ENCODE data around the gene PITPNC1. TPM values are rescaled to one million over a fixed set of nuclear protein-coding genes. Genes with fewer than 3 reads are reported as not detected.
A peak's percentile ranks its signal among the peaks of the same experiment; 100 is the strongest.
"Not testable (repeated sequence)": the region's sequence is repeated elsewhere in the genome, so short reads cannot be mapped to it uniquely, and the experiment has no call there.

The PITPNC1 gene
- total and polyA plus RNA-seq, 2 of the 13 experiments (the other 11 are each of a cell fraction or from before 2014, with no cell fraction given), result 4.1 to 5.7 TPM

DNA sequence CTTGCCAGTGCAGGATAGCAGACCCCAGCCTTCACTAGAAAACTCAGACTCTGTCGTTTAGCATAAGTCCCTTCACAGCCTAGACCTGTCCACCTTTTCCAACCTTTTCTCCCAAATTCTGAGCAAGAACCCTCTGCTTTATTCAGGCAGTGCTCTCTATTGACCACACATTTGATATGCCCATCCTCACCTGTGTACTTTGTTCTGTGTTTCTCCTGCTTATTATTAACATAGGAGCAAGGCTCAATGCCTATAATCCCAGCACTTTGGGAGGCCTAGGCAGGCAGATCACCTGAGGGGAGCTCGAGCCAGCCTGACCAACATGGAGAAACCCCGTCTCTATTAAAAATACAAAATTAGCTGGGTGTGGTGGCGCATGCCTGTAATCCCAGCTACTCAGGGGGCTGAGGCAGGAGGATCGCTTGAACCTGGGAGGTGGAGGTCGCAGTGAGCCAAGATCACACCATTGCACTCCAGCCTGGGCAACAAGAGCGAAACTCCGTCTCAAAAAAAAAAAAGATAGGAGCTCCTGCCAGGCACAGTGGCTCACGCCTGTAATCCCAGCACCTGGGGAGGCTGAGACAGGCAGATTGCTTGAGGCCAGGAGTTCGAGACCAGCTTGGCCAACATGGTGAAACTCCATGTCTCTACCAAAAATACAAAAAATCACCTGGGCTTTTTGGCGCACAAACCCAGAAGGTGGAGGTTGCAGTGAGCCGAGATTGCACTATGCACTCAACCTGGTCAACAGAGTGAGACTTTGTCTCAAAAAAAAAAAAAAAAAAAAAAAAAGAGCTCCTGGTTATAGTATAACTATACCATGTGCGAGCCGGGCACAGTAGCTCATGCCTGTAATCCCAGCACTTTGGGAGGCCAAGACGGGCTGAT, 350.3 kb downstream of the PITPNC1 start (continued):
- 0 out of 2 replicates have a peak, but pooled peaks have one; percentile 4 for TF ChIP-seq GABPB1 (CRISPR knock-in tag; IDR thresholded peaks at IDR 0.05)
- TF ChIP-seq ZMYM2 (CRISPR knock-in tag; IDR thresholded peaks at IDR 0.05), result peak; percentile 31; the same call in 1 of the 2 replicates
- TF ChIP-seq DPF2 (CRISPR knock-in tag; IDR thresholded peaks at IDR 0.05; ENCODE audit: borderline replicate concordance, low read depth), result 0 out of 2 replicates have a peak, but pooled peaks have one; percentile 12
- TF ChIP-seq, protein P1, sequence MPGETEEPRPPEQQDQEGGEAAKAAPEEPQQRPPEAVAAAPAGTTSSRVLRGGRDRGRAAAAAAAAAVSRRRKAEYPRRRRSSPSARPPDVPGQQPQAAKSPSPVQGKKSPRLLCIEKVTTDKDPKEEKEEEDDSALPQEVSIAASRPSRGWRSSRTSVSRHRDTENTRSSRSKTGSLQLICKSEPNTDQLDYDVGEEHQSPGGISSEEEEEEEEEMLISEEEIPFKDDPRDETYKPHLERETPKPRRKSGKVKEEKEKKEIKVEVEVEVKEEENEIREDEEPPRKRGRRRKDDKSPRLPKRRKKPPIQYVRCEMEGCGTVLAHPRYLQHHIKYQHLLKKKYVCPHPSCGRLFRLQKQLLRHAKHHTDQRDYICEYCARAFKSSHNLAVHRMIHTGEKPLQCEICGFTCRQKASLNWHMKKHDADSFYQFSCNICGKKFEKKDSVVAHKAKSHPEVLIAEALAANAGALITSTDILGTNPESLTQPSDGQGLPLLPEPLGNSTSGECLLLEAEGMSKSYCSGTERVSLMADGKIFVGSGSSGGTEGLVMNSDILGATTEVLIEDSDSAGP (CRISPR knock-in tag; IDR thresholded peaks at IDR 0.05; ENCODE audit: borderline replicate concordance), result peak; percentile 25; the same call in 1 of the 2 replicates
- TF ChIP-seq, protein P2, sequence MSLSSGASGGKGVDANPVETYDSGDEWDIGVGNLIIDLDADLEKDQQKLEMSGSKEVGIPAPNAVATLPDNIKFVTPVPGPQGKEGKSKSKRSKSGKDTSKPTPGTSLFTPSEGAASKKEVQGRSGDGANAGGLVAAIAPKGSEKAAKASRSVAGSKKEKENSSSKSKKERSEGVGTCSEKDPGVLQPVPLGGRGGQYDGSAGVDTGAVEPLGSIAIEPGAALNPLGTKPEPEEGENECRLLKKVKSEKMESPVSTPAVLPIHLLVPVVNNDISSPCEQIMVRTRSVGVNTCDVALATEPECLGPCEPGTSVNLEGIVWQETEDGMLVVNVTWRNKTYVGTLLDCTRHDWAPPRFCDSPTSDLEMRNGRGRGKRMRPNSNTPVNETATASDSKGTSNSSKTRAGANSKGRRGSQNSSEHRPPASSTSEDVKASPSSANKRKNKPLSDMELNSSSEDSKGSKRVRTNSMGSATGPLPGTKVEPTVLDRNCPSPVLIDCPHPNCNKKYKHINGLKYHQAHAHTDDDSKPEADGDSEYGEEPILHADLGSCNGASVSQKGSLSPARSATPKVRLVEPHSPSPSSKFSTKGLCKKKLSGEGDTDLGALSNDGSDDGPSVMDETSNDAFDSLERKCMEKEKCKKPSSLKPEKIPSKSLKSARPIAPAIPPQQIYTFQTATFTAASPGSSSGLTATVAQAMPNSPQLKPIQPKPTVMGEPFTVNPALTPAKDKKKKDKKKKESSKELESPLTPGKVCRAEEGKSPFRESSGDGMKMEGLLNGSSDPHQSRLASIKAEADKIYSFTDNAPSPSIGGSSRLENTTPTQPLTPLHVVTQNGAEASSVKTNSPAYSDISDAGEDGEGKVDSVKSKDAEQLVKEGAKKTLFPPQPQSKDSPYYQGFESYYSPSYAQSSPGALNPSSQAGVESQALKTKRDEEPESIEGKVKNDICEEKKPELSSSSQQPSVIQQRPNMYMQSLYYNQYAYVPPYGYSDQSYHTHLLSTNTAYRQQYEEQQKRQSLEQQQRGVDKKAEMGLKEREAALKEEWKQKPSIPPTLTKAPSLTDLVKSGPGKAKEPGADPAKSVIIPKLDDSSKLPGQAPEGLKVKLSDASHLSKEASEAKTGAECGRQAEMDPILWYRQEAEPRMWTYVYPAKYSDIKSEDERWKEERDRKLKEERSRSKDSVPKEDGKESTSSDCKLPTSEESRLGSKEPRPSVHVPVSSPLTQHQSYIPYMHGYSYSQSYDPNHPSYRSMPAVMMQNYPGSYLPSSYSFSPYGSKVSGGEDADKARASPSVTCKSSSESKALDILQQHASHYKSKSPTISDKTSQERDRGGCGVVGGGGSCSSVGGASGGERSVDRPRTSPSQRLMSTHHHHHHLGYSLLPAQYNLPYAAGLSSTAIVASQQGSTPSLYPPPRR (CRISPR knock-in tag; IDR thresholded peaks at IDR 0.05; ENCODE audit: borderline replicate concordance), result 0 out of 2 replicates have a peak, but pooled peaks have one; percentile 31
- peak; percentile 33 to 45; a peak in 1 of 4 replicates for TF ChIP-seq POLR2A (IDR thresholded peaks at IDR 0.05; ENCODE audit: insufficient read depth in 1 of 2, low read depth in 2 of 2, low read length in 2 of 2)
- TF ChIP-seq, protein P3, sequence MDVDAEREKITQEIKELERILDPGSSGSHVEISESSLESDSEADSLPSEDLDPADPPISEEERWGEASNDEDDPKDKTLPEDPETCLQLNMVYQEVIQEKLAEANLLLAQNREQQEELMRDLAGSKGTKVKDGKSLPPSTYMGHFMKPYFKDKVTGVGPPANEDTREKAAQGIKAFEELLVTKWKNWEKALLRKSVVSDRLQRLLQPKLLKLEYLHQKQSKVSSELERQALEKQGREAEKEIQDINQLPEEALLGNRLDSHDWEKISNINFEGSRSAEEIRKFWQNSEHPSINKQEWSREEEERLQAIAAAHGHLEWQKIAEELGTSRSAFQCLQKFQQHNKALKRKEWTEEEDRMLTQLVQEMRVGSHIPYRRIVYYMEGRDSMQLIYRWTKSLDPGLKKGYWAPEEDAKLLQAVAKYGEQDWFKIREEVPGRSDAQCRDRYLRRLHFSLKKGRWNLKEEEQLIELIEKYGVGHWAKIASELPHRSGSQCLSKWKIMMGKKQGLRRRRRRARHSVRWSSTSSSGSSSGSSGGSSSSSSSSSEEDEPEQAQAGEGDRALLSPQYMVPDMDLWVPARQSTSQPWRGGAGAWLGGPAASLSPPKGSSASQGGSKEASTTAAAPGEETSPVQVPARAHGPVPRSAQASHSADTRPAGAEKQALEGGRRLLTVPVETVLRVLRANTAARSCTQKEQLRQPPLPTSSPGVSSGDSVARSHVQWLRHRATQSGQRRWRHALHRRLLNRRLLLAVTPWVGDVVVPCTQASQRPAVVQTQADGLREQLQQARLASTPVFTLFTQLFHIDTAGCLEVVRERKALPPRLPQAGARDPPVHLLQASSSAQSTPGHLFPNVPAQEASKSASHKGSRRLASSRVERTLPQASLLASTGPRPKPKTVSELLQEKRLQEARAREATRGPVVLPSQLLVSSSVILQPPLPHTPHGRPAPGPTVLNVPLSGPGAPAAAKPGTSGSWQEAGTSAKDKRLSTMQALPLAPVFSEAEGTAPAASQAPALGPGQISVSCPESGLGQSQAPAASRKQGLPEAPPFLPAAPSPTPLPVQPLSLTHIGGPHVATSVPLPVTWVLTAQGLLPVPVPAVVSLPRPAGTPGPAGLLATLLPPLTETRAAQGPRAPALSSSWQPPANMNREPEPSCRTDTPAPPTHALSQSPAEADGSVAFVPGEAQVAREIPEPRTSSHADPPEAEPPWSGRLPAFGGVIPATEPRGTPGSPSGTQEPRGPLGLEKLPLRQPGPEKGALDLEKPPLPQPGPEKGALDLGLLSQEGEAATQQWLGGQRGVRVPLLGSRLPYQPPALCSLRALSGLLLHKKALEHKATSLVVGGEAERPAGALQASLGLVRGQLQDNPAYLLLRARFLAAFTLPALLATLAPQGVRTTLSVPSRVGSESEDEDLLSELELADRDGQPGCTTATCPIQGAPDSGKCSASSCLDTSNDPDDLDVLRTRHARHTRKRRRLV (CRISPR knock-in tag; IDR thresholded peaks at IDR 0.05), result 0 out of 2 replicates have a peak, but pooled peaks have one; percentile 54
- TF ChIP-seq, protein P4, sequence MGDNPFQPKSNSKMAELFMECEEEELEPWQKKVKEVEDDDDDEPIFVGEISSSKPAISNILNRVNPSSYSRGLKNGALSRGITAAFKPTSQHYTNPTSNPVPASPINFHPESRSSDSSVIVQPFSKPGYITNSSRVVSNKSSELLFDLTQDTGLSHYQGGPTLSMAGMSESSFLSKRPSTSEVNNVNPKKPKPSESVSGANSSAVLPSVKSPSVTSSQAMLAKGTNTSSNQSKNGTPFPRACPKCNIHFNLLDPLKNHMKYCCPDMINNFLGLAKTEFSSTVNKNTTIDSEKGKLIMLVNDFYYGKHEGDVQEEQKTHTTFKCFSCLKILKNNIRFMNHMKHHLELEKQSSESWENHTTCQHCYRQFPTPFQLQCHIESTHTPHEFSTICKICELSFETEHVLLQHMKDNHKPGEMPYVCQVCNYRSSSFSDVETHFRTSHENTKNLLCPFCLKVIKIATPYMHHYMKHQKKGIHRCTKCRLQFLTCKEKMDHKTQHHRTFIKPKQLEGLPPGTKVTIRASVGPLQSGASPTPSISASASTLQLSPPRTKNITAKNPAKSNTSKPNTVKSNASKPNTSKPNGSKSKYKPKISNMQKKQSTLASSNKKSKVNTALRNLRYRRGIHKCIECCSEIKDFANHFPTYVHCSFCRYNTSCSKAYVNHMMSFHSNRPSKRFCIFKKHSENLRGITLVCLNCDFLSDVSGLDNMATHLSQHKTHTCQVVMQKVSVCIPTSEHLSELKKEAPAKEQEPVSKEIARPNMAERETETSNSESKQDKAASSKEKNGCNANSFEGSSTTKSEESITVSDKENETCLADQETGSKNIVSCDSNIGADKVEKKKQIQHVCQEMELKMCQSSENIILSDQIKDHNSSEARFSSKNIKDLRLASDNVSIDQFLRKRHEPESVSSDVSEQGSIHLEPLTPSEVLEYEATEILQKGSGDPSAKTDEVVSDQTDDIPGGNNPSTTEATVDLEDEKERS (CRISPR knock-in tag; IDR thresholded peaks at IDR 0.05), result 0 out of 2 replicates have a peak, but pooled peaks have one; percentile 34
- TF ChIP-seq SOX6, CREB1 (IDR thresholded peaks at IDR 0.05): not testable (repeated sequence)
- TF ChIP-seq SOX6 (CRISPR knock-in tag; IDR thresholded peaks at IDR 0.05), result peak; percentile 64
- peak; percentile 18; the same call in 1 of the 2 replicates for TF ChIP-seq CREB1 (CRISPR knock-in tag; IDR thresholded peaks at IDR 0.05)
